ENCODE results near the gene SREBF2. TPM values are rescaled to one million over a fixed set of nuclear protein-coding genes. Genes with fewer than 3 reads are reported as not detected.

SREBF2 gene
- total RNA-seq, 1 experiment from 2014 or later = 150 TPM

DNA sequence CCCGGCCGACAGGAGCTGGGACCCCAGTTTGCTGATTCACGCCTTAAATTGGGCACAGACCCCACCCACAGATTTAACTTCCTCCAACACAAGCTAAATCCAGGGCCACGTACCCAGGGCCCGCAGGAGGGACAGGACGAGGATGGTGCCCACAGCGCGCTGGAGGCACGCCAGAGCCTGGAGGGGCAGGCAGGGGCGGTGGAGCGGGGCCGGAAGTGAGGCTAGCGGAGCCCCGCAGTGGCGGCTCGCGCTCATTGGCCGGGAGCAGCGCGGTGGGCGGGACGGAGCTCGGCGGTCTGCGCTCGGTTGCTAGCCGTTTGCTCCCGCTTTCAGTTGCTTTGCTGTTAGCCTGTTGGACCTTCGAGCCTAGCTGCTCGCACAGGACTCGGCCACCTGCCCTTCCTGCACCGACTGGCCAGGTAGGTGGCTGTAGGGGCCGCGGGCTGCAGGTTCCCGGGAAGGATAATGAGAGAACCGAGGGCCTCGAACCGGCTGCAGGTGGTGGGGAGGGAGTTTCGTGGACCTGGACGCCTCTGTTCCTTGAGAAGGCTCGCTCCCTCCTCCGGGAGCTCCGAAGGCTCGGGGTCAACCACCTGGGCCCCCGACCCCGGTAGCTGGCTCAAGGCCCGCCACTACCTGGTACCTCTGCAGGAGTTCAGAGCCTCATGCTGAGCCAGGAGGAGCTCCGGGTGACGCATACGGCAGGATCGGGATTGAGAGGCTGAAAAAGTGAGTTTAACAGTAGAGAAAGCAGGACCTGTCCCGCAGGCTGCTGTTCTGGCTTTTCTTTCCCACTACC lies 32.4 kb upstream of the SREBF2 start, which contains the start of gene CCDC134:
TSS of gene CCDC134 (plus strand) at position 332 of the 799 bp plus-strand sequence. CDS start 8,212 bp downstream, outside the sequence.
- Mint-ChIP-seq H3K4me1 (ENCODE audit: low read depth, unreplicated experiment) (peaks cover 7% of the 10 kb centered on the region), H3K36me3 (ENCODE audit: insufficient read depth, unreplicated experiment) (peaks cover 9% of the 10 kb centered on the region), H3K27me3 (ENCODE audit: insufficient read depth, unreplicated experiment) (no peaks in the 10 kb centered on the region), H3K27ac (ENCODE audit: unreplicated experiment) (peak within 1 kb of the TSS; percentile 91), H3K9me3 (ENCODE audit: unreplicated experiment) (no peaks in the 10 kb centered on the region), H3K4me3 (ENCODE audit: unreplicated experiment) (peak within 1 kb of the TSS; percentile 89)
- no TSS peak for BruUV-seq (replicated peaks)
- Histone ChIP-seq H3K4me1 (peaks cover 6% of the 10 kb centered on the region; the same call in 1 of the 2 replicates), H3K4me3 (ENCODE audit: low read depth, low read length) (peak within 1 kb of the TSS; percentile 82), H3K36me3 (ENCODE audit: control insufficient read depth, insufficient read depth, low read length) (no peaks in the 10 kb centered on the region), H3K9me3 (no peaks in the 10 kb centered on the region), H3K27me3 (replicated peaks; ENCODE audit: control insufficient read depth, insufficient read depth, low read length) (no peaks in the 10 kb centered on the region)
- TF ChIP-seq, protein P1, sequence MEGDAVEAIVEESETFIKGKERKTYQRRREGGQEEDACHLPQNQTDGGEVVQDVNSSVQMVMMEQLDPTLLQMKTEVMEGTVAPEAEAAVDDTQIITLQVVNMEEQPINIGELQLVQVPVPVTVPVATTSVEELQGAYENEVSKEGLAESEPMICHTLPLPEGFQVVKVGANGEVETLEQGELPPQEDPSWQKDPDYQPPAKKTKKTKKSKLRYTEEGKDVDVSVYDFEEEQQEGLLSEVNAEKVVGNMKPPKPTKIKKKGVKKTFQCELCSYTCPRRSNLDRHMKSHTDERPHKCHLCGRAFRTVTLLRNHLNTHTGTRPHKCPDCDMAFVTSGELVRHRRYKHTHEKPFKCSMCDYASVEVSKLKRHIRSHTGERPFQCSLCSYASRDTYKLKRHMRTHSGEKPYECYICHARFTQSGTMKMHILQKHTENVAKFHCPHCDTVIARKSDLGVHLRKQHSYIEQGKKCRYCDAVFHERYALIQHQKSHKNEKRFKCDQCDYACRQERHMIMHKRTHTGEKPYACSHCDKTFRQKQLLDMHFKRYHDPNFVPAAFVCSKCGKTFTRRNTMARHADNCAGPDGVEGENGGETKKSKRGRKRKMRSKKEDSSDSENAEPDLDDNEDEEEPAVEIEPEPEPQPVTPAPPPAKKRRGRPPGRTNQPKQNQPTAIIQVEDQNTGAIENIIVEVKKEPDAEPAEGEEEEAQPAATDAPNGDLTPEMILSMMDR (IDR thresholded peaks at IDR 0.05; ENCODE audit: insufficient read depth in 1 of 2, low read depth in 1 of 2, low read length in 1 of 2, severe bottlenecking in 1 of 2, unreplicated experiment in 1 of 2) = no peak
- ChIA-PET POLR2A (interaction anchor here (0.5 to 2.3 kb wide), 17 partner anchors 12 to 332 kb away, joined by 3 to 27 read pairs (median 4); partner anchors contain the start of genes ACO2, CENPM, PHF5A and PMM1), CTCF (interaction anchor here (0.5 to 4.1 kb wide), 9 partner anchors 18 to 408 kb away, joined by 3 to 71 read pairs (median 6); partner anchors contain the start of gene CENPM)
- intact Hi-C loops (cut with micrococcal nuclease; ENCODE audit: unreplicated experiment) = loop anchor here (1.0 kb wide), 2 partner anchors 44 to 54 kb away; no protein-coding TSS in a partner anchor
- DNase-seq = peak; percentile 88 to 93

DNA sequence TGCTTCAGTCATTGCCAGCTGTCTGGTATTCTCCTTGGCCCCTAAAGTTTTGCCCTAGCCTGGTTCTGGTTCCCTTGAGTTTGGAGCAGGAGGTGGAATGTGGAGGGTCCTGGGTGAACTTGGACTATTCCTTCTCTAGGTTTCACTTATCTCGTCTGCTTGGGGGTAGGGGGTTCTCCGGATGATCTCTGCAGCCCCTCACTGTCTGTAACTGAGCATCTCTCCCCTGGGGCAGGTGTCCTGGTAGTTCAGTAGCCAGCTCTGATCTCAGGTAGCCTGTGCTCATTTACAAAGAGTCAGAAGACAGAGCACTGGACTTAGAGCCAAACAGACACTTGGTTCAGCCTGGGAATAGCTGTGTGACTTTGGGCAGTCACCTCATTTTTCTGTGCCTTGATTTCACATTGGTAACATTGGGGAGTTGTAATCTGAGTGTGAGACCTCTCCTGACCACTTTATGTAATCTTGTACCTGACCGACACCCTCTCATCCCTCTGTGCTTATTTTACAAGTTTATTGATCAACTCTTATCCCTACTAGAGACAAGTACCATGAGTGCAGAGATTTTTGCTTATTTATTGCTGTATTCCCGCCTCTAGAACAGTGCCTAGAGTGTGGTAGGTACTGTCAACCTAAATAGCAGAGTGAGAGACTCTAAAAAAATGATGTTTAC lies 31.6 kb upstream of the SREBF2 start:
- BruUV-seq (replicated peaks) = TSS peak; percentile 63
- H3K4me3 Mint-ChIP-seq (ENCODE audit: unreplicated experiment) = peak overlapping the region; percentile 89
- Histone ChIP-seq H3K9me3 (no peaks in the 10 kb centered on the region), H3K4me1 (peaks cover 6% of the 10 kb centered on the region; the same call in 1 of the 2 replicates), H3K27me3 (replicated peaks; ENCODE audit: control insufficient read depth, insufficient read depth, low read length) (no peaks in the 10 kb centered on the region), H3K36me3 (ENCODE audit: control insufficient read depth, insufficient read depth, low read length) (no peaks in the 10 kb centered on the region), H3K4me3 (ENCODE audit: low read depth, low read length) (peak overlapping the region; percentile 82)
- peak overlapping the region; percentile 91 for H3K27ac Mint-ChIP-seq (ENCODE audit: unreplicated experiment)
- no peaks in the 10 kb centered on the region for H3K27me3 Mint-ChIP-seq (ENCODE audit: insufficient read depth, unreplicated experiment)
- CTCF ChIA-PET = interaction anchor here (1.3 to 4.1 kb wide), 5 partner anchors 55 to 145 kb away, joined by 6 to 71 read pairs (median 10); partner anchors contain the start of gene CENPM
- no peak for DNase-seq
- intact Hi-C loops (cut with micrococcal nuclease; ENCODE audit: unreplicated experiment) = loop anchor here (1.0 kb wide), 1 partner anchor 55 kb away; no protein-coding TSS in a partner anchor
- H3K4me1 Mint-ChIP-seq (ENCODE audit: low read depth, unreplicated experiment) = peaks cover 7% of the 10 kb centered on the region
- H3K9me3 Mint-ChIP-seq (ENCODE audit: unreplicated experiment) = no peaks in the 10 kb centered on the region
- POLR2A ChIA-PET = interaction anchor here (0.9 to 2.3 kb wide), 8 partner anchors 13 to 145 kb away, joined by 3 to 27 read pairs (median 10); partner anchors contain the start of genes CENPM, SNU13 and SREBF2
- peaks cover 9% of the 10 kb centered on the region for H3K36me3 Mint-ChIP-seq (ENCODE audit: insufficient read depth, unreplicated experiment)
- TF ChIP-seq, protein P1 (IDR thresholded peaks at IDR 0.05; ENCODE audit: insufficient read depth in 1 of 2, low read depth in 1 of 2, low read length in 1 of 2, severe bottlenecking in 1 of 2, unreplicated experiment in 1 of 2) = no peak

DNA sequence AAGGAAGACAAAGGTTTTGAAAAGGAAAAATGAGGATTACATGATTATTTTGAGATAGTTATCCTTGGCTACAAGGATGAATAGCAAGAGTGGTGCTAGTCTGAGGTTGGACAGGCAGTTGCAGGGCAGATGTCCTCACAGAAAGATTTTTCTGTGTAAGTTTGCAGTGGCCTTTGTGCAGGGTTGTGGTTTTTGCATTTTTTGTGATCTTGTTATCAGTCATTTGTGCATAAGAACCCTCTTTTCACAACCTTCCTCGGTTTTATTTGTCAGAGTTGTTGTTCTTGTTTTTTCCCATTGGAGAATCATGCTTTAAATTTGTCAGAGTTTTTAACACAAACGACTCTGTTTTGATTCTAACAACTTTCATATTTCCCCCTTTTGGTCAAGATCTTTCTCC lies 31.0 kb upstream of the SREBF2 start:
- H3K36me3 Mint-ChIP-seq (ENCODE audit: insufficient read depth, unreplicated experiment) = peaks cover 9% of the 10 kb centered on the region
- Histone ChIP-seq H3K4me1 (peaks cover 6% of the 10 kb centered on the region; the same call in 1 of the 2 replicates), H3K27me3 (replicated peaks; ENCODE audit: control insufficient read depth, insufficient read depth, low read length) (no peaks in the 10 kb centered on the region), H3K4me3 (ENCODE audit: low read depth, low read length) (peak overlapping the region; percentile 82), H3K36me3 (ENCODE audit: control insufficient read depth, insufficient read depth, low read length) (no peaks in the 10 kb centered on the region), H3K9me3 (no peaks in the 10 kb centered on the region)
- peak overlapping the region; percentile 91 for H3K27ac Mint-ChIP-seq (ENCODE audit: unreplicated experiment)
- intact Hi-C loops (cut with micrococcal nuclease; ENCODE audit: unreplicated experiment) = loop anchor here (1.0 kb wide), 1 partner anchor 56 kb away; no protein-coding TSS in a partner anchor
- peaks cover 7% of the 10 kb centered on the region for H3K4me1 Mint-ChIP-seq (ENCODE audit: low read depth, unreplicated experiment)
- TF ChIP-seq, protein P1 (IDR thresholded peaks at IDR 0.05; ENCODE audit: insufficient read depth in 1 of 2, low read depth in 1 of 2, low read length in 1 of 2, severe bottlenecking in 1 of 2, unreplicated experiment in 1 of 2) = no peak
- no peaks in the 10 kb centered on the region for H3K9me3 Mint-ChIP-seq (ENCODE audit: unreplicated experiment)
- peak overlapping the region; percentile 89 for H3K4me3 Mint-ChIP-seq (ENCODE audit: unreplicated experiment)
- no peaks in the 10 kb centered on the region for H3K27me3 Mint-ChIP-seq (ENCODE audit: insufficient read depth, unreplicated experiment)
- ChIA-PET POLR2A (interaction anchor here (1.9 kb wide), 1 partner anchor 55 kb away, joined by 8 read pairs; no protein-coding TSS in a partner anchor), CTCF (interaction anchor here (3.4 to 4.1 kb wide), 2 partner anchors 55 to 104 kb away, joined by 56 to 71 read pairs; no protein-coding TSS in a partner anchor)
- DNase-seq = no peak
- BruUV-seq (replicated peaks) = no TSS peak

Measured in Caco-2 (cell line).